HEK293 (cell line): ENCODE measurements around the gene IGSF10.

Experiments
- CTCF ChIA-PET: fragments of 350-600 bp; formaldehyde crosslinking; extraction: SDS; loops from one replicate; lab custom pipeline; 2021; ENCODE audit warnings: antibody characterized with exemption; lab: Yijun Ruan, JAX
- POLR2A ChIA-PET: fragments of 300-600 bp; formaldehyde crosslinking; extraction: SDS; loops from one replicate; lab custom pipeline; 2020; ENCODE audit warnings: antibody characterized with exemption, inconsistent platforms; lab: Yijun Ruan, JAX
- H3K27ac ChIP-seq: fragments of 200-500 bp; sonication (Bioruptor generic); 2 replicates; pipeline ENCODE4 v1.5.1; 2014; ENCODE audit warnings: low read depth, low read length, control low read depth, inconsistent platforms; ENCODE audit errors: extremely low read depth
- H3K36me3 ChIP-seq, 2 experiments: fragments of 200-500 bp in 1 of 2; sonication (Bioruptor generic) in 1 of 2; 1 replicate in 1 of 2; 2 replicates in 1 of 2; pipeline ENCODE4 v1.5.1; 2014 to 2017; ENCODE audit warnings: inconsistent platforms in 2 of 2, low read length in 2 of 2; ENCODE audit not compliant: control insufficient read depth in 2 of 2, insufficient read depth in 1 of 2
- H3K4me1 ChIP-seq: fragments of 200-500 bp; sonication (Bioruptor generic); 2 replicates; pipeline ENCODE4 v1.5.1; 2014; ENCODE audit warnings: mild to moderate bottlenecking, low read length, inconsistent platforms; ENCODE audit not compliant: control insufficient read depth, insufficient read depth
- H3K4me3 ChIP-seq: 2 replicates; pipeline ENCODE4 v1.5.1; 2011; ENCODE audit warnings: low read depth, mild to moderate bottlenecking, control low read depth, low read length, moderate library complexity
- H3K9me3 ChIP-seq: fragments of 200-500 bp; sonication (Bioruptor generic); 2 replicates; pipeline ENCODE4 v1.5.1; 2014; ENCODE audit warnings: low read depth, low read length, inconsistent platforms; ENCODE audit not compliant: control insufficient read depth, insufficient read depth
- GFI1B ChIP-seq: fragments of 450-650 bp; formaldehyde crosslinking; IDR thresholded peaks from 2 replicates; pipeline ENCODE4 v1.5.1; 2016; ENCODE audit warnings: missing biosample characterization, missing genetic modification characterization
- KLF7 ChIP-seq: fragments of 450-650 bp; formaldehyde crosslinking; IDR thresholded peaks from 2 replicates; pipeline ENCODE4 v1.5.1; 2016; ENCODE audit warnings: missing biosample characterization, missing genetic modification characterization, borderline replicate concordance
- MYNN ChIP-seq: fragments of 450-650 bp; formaldehyde crosslinking; IDR thresholded peaks from 2 replicates; pipeline ENCODE4 v1.5.1; 2016; ENCODE audit warnings: missing biosample characterization, missing genetic modification characterization, borderline replicate concordance
- PRDM1 ChIP-seq: fragments of 450-650 bp; formaldehyde crosslinking; IDR thresholded peaks from 2 replicates; pipeline ENCODE4; 2016; ENCODE audit warnings: missing biosample characterization, missing genetic modification characterization
- WT1 ChIP-seq: fragments of 450-650 bp; formaldehyde crosslinking; IDR thresholded peaks from 2 replicates; pipeline ENCODE4 v1.5.1; 2016; ENCODE audit warnings: missing biosample characterization, missing genetic modification characterization
- ZNF121 ChIP-seq: fragments of 450-650 bp; formaldehyde crosslinking; IDR thresholded peaks from 2 replicates; pipeline ENCODE4 v1.5.1; 2016; ENCODE audit warnings: missing biosample characterization, missing genetic modification characterization
- ZNF223 ChIP-seq: fragments of 450-650 bp; formaldehyde crosslinking; IDR thresholded peaks from 2 replicates; pipeline ENCODE4 v1.5.1; 2016; ENCODE audit warnings: missing biosample characterization, missing genetic modification characterization
- ZNF239 ChIP-seq: fragments of 450-650 bp; formaldehyde crosslinking; IDR thresholded peaks from 2 replicates; pipeline ENCODE4 v1.5.1; 2016; ENCODE audit warnings: missing biosample characterization, missing genetic modification characterization
- ZNF404 ChIP-seq: fragments of 450-650 bp; formaldehyde crosslinking; IDR thresholded peaks from 2 replicates; pipeline ENCODE4 v1.5.1; 2017; ENCODE audit warnings: missing biosample characterization, missing genetic modification characterization
- ZNF510 ChIP-seq: fragments of 450-650 bp; formaldehyde crosslinking; IDR thresholded peaks from 2 replicates; pipeline ENCODE4 v1.5.1; 2018; ENCODE audit warnings: mild to moderate bottlenecking, missing genetic modification characterization, missing biosample characterization; ENCODE audit not compliant: insufficient replicate concordance
- ZNF560 ChIP-seq: fragments of 450-650 bp; formaldehyde crosslinking; IDR thresholded peaks from 2 replicates; pipeline ENCODE4 v1.5.1; 2017; ENCODE audit warnings: missing biosample characterization, missing genetic modification characterization, borderline replicate concordance
- ZNF768 ChIP-seq: fragments of 450-650 bp; formaldehyde crosslinking; IDR thresholded peaks from 2 replicates; pipeline ENCODE4 v1.5.1; 2018; ENCODE audit warnings: missing biosample characterization, mild to moderate bottlenecking, missing genetic modification characterization
- ZNF777 ChIP-seq: fragments of 450-650 bp; formaldehyde crosslinking; IDR thresholded peaks from 2 replicates; pipeline ENCODE4 v1.5.1; 2017; ENCODE audit warnings: missing biosample characterization, missing genetic modification characterization, borderline replicate concordance
- TF ChIP-seq, protein P1 (sequence below): fragments of 450-650 bp; formaldehyde crosslinking; IDR thresholded peaks from 2 replicates; pipeline ENCODE4; 2016; ENCODE audit warnings: missing biosample characterization, missing genetic modification characterization
- TF ChIP-seq, protein P2 (sequence below): fragments of 450-650 bp; formaldehyde crosslinking; IDR thresholded peaks from 2 replicates; pipeline ENCODE4 v1.5.1; 2016; ENCODE audit warnings: missing biosample characterization, missing genetic modification characterization
- TF ChIP-seq, protein P3 (sequence below): fragments of 450-650 bp; IDR thresholded peaks from 2 replicates; pipeline ENCODE4 v1.5.1; 2018; ENCODE audit warnings: missing biosample characterization, missing genetic modification characterization
- TF ChIP-seq, protein P4 (sequence below): fragments of 450-650 bp; formaldehyde crosslinking; IDR thresholded peaks from 2 replicates; pipeline ENCODE4 v1.5.1; 2016; ENCODE audit warnings: missing biosample characterization, missing genetic modification characterization

The IGSF10 gene

DNA sequence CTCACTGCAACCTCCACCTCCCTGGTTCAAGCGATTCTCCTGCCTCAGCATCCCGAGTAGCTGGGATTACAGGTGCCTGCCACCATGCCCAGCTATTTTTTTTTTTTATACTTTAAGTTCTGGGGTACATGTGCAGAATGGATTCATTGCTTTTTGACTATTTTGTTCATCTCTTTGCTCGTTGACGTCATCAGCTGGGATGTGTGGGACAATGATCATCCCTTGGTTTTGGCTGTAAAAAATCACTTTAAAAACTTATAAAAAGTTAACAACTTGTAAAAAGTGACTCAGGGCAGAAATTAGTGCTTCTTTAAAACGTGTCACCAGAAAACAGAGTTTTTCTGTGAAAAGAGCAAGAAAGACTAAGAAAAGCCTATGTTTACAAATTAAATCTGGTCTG is 37.8 kb downstream of the IGSF10 start:
- CTCF ChIA-PET = interaction anchor here (0.6 kb wide), 1 partner anchor 192 kb away, joined by 3 read pairs; no protein-coding TSS in a partner anchor
- Histone ChIP-seq H3K4me3 (no peak overlapping the region), H3K9me3 (no peaks in the 10 kb centered on the region), H3K27ac (no peak overlapping the region), H3K4me1 (no peaks in the 10 kb centered on the region), H3K36me3 (no peaks in the 10 kb centered on the region)
- TF ChIP-seq ZNF510 = no peak
- TF ChIP-seq ZNF239 = no peak
- TF ChIP-seq KLF7 (tag by site-specific recombination) = no peak
- TF ChIP-seq MYNN (tag by site-specific recombination) = no peak
- no peak for TF ChIP-seq ZNF560
- TF ChIP-seq, protein P1, sequence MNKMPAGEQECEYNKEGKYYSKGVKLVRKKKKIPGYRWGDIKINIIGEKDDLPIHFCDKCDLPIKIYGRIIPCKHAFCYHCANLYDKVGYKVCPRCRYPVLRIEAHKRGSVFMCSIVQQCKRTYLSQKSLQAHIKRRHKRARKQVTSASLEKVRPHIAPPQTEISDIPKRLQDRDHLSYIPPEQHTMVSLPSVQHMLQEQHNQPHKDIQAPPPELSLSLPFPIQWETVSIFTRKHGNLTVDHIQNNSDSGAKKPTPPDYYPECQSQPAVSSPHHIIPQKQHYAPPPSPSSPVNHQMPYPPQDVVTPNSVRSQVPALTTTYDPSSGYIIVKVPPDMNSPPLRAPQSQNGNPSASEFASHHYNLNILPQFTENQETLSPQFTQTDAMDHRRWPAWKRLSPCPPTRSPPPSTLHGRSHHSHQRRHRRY = no peak
- TF ChIP-seq, protein P2, sequence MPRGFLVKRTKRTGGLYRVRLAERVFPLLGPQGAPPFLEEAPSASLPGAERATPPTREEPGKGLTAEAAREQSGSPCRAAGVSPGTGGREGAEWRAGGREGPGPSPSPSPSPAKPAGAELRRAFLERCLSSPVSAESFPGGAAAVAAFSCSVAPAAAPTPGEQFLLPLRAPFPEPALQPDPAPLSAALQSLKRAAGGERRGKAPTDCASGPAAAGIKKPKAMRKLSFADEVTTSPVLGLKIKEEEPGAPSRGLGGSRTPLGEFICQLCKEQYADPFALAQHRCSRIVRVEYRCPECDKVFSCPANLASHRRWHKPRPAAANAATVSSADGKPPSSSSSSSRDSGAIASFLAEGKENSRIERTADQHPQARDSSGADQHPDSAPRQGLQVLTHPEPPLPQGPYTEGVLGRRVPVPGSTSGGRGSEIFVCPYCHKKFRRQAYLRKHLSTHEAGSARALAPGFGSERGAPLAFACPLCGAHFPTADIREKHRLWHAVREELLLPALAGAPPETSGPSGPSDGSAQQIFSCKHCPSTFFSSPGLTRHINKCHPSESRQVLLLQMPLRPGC (tag by site-specific recombination) = no peak
- TF ChIP-seq, protein P3, sequence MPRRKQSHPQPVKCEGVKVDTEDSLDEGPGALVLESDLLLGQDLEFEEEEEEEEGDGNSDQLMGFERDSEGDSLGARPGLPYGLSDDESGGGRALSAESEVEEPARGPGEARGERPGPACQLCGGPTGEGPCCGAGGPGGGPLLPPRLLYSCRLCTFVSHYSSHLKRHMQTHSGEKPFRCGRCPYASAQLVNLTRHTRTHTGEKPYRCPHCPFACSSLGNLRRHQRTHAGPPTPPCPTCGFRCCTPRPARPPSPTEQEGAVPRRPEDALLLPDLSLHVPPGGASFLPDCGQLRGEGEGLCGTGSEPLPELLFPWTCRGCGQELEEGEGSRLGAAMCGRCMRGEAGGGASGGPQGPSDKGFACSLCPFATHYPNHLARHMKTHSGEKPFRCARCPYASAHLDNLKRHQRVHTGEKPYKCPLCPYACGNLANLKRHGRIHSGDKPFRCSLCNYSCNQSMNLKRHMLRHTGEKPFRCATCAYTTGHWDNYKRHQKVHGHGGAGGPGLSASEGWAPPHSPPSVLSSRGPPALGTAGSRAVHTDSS = no peak
- TF ChIP-seq WT1 (tag by site-specific recombination) = no peak
- TF ChIP-seq PRDM1 = no peak
- POLR2A ChIA-PET = no interaction called here

DNA sequence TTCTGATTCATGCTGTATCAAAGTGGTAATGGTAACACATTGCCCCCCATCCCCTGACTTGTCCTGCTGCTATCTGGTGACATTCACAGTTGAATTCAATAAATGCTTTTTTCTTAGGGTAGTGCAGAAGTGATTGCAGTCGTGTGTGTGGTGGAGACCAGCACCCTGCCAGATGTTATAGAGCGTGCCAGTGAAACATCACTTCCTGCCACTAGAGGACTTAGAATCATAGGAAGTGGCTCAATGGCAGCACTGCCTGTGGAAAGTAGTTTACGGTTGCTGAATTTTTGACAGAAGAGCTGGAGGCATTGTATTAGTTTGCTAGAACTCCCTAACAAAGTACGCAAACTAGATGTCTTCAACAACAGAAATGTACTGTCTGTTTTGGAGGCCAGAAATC is 38.9 kb downstream of the IGSF10 start:
- Histone ChIP-seq H3K4me1 (no peaks in the 10 kb centered on the region), H3K4me3 (no peak overlapping the region), H3K27ac (no peak overlapping the region), H3K36me3 (no peaks in the 10 kb centered on the region), H3K9me3 (no peaks in the 10 kb centered on the region)
- TF ChIP-seq ZNF121 (tag by site-specific recombination) = no peak
- CTCF ChIA-PET = no interaction called here
- POLR2A ChIA-PET = no interaction called here

DNA sequence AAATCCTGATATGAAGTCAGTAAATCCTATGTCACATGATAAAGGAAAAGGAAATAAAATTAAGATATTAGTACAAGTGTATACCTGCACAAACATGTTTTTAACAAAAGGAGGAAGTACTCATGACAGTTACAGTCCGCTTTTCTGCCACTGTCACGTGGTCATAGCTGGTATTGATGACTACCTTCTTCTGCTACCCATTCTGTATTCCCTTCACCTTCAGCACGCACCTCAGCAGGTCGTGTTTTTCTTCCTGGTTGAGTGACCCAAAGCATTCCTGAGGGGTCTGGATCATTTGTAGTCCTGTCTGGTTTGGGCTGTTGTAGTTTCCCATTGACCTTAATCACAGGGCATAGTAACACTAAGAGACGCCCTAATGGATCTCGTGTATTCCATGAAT is 41.1 kb downstream of the IGSF10 start:
- Histone ChIP-seq H3K27ac (no peak overlapping the region), H3K9me3 (no peaks in the 10 kb centered on the region)
- ChIA-PET POLR2A (no interaction called here), CTCF (no interaction called here)
- TF ChIP-seq GFI1B (tag by site-specific recombination) = no peak
- TF ChIP-seq, all 188 proteins: peak for 0
- no peaks in the 10 kb centered on the region for H3K4me1 ChIP-seq
- H3K4me3 ChIP-seq = no peak overlapping the region
- no peaks in the 10 kb centered on the region for H3K36me3 ChIP-seq

DNA sequence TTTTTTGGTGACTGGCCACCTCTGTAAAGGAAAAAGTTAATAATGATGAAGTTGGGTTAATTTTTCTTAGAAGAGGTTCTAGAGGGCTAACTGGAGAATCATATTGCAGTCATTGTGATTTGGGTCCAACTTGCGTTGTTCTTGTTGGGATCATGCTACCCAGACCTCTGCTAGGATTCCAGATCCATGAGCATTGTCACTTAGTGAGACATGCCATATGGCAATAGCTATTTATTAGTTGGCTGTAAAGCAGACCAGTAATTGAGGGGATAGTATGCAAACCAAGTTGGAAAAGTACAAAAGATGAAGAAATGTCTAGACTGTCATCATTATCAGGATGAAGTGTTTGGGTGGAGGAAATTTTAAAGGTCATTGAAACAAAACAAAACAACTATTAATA is 45.6 kb downstream of the IGSF10 start:
- TF ChIP-seq ZNF768 (tag by site-specific recombination) = no peak
- TF ChIP-seq ZNF777 = no peak
- TF ChIP-seq, protein P4, sequence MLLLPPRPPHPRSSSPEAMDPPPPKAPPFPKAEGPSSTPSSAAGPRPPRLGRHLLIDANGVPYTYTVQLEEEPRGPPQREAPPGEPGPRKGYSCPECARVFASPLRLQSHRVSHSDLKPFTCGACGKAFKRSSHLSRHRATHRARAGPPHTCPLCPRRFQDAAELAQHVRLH = no peak
- no peak for TF ChIP-seq ZNF223 (tag by site-specific recombination)
- TF ChIP-seq ZNF404 = no peak
- no peak overlapping the region for H3K4me3 ChIP-seq
- no peaks in the 10 kb centered on the region for H3K4me1 ChIP-seq
- POLR2A ChIA-PET = no interaction called here
- CTCF ChIA-PET = no interaction called here
- H3K27ac ChIP-seq = no peak overlapping the region
- no peaks in the 10 kb centered on the region for H3K9me3 ChIP-seq
- H3K36me3 ChIP-seq = peaks cover 0 to 15% of the 10 kb centered on the region in 2 experiments; a peak in 1 of 3 replicates
